DMS153 treated with DMSO at 0.1 percent for 48 hours (cell line): ENCODE results near the gene PLAA.

ENCODE experiments used
- DNase-seq: peaks from one replicate; lab custom pipeline; 2025; ENCODE audit not compliant: unreplicated experiment; lab: John Stamatoyannopoulos, UW

The PLAA gene

GRCh38 chr9:26946753-26947727, at the start of gene PLAA:
Gene PLAA, minus strand, starts transcription at chr9:26947242. Its CDS starts 197 bp downstream, at chr9:26947045.
- peak; percentile 77 for DNase-seq

DNA sequence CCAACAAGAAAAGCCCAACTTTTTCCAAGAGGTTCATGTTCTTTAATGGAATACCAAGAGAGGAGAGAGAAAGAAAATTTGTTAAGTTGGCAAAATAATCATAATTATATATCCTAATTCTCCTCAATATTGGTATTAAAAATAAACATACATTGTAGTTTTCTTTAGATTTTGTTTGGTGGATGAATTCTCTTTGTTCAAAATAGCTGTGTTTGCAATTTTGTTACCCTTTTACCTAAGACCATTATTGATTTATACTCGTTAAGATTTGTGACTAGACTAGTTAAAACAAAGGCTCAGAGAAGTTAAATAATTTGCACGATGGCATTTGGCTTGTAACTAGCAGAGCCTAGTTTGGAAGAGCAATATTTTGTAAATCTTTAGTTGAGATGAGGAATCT, 48.8 kb upstream of the PLAA start:
- no peak for DNase-seq

GRCh38 chr9:26983340-26983739, 36.3 kb upstream of the PLAA start:
- DNase-seq, result no peak

- DNase-seq, result no peak
Observed at GRCh38 chr9:26975728-26976707, 29.0 kb upstream of the PLAA start.

GRCh38 chr9:26974927-26975326, 27.9 kb upstream of the PLAA start:
- no peak for DNase-seq

DNA sequence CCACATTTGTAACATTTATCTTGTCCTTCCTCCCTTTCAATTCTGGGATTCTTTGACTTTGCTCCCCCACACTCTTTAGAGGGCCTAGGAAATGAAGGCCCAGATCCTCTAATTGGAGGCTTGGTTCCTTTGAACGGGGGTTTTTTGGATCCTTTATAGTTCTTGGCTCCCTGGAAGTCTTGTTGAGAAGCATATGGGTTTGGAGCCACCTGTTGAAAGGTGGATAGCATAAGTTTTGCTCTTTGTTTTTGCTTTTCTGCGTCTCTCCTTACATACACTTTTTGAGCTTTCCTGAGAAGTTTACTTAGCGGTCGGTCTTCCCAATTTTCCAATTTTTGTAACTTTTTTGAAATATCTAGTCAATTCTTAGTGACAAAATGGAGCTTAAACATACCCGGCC, 26.9 kb upstream of the PLAA start:
- no peak for DNase-seq

DNA sequence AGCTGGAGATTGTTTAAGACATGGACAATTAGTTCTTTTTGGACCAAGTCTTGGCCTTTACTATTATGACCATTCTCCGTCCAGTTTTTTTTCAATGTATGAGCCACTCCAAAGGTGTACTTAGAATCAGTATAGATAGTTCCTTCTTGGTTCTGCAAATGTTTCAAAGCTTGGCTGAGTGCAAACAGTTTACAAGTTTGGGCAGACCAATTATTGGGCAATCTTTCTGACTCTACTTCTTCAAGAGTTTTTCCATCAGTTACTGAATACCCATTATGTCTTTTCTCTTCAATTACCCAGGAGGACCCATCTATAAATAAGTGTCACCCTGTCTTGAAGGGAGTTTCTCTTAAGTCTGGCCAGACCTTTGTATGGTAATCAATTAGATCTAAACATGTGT, 24.7 kb upstream of the PLAA start:
- no peak for DNase-seq

- DNase-seq, result no peak
Observed at GRCh38 chr9:26956860-26957233, 9.8 kb upstream of the PLAA start.

- peak; percentile 94 for DNase-seq
Observed at GRCh38 chr9:26955921-26956859, 9.1 kb upstream of the PLAA start, which contains the start of gene IFT74. Gene IFT74, plus strand, starts transcription at chr9:26956412. Its CDS starts 5,556 bp downstream, at chr9:26961968.

DNA sequence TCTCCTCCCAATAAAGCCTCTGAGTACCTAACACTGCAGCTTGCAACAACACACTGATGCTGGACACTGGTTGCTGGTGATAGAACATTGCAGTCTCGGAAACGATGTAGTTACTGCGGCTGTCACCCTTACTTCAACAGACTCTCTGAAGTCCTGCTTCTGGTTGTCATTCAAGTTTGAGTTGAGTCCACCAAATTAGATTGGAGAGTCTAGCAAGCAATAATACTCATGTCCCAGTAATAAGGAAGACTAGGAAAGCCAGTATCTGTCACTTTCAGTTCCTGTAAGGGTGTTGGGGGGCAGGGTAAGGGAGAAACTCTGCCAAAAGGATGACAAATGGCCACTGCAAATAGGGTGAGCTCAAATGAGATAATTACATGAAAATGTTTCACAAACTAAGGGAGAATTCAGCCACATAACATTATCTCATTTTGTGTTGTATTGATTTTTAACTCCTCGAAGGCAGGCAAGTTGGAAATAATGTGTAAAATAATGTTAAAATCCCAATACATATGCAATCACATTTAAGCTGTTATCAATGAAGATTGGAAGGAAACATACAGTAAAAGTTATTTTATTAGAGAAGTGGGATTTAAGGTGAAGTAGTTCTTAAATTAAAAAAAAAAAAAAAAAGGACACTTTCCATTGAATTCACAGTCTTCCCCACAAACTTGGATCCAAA, 8.3 kb upstream of the PLAA start:
- DNase-seq, result no peak

DNA sequence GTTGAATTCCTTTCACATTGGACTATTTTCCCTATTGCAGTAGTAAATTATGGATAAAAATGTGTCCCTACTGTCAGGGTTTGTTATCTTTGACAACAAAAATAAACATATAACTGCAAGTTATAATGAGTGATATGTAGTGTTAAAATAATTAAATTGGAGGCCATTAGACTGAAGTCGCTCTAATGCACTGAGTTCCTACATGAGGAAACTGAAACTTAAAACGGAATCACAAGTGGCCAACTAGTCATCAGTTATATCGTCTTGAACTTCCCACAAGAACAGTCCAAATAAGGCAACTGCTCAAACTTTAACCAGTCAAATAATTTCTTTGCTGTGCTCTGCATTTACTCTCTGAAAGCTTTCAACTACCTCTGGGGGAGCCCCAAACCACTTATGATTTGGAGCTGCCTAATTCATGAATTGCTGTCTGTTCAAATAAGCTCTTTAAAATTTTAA, 7.0 kb upstream of the PLAA start:
- no peak for DNase-seq

DNA sequence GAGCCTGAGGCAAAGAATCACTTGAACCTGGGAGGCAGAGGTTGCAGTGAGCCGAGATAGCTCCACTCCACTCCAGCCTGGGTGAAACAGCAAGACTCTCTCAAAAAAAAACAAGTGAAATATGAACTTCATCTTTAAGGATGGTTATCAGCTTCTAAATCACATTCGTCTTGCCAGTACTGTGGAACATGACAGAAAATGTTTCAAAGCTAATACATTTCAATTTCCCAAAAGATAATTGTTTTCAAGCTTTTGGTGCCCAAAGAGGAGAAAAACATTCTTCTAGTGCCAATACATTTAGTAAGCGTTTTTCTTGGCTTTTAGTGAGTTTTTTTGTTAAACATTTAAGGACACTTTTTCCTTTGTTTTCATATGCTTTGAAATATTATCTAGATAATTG, 4.8 kb upstream of the PLAA start:
- no peak for DNase-seq

DNA sequence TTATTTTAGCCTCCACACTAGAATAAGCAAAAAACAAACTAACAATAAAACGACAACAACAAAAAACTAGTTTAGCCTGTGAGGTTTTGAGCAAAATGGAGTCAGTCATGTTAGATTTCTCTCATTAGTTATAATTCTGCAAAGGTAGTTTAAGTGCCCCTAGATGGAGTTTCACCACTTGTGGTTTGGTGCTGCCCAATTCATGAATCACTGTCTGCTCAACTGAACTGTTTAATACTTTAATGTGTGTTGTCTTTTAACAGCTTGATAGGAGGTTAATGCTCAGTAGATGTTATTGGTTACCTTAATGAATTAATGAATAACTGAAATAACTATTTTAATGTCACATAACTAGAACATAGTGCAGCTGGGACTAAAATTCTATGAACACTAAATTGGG, 3.5 kb upstream of the PLAA start:
- DNase-seq, result no peak

DNA sequence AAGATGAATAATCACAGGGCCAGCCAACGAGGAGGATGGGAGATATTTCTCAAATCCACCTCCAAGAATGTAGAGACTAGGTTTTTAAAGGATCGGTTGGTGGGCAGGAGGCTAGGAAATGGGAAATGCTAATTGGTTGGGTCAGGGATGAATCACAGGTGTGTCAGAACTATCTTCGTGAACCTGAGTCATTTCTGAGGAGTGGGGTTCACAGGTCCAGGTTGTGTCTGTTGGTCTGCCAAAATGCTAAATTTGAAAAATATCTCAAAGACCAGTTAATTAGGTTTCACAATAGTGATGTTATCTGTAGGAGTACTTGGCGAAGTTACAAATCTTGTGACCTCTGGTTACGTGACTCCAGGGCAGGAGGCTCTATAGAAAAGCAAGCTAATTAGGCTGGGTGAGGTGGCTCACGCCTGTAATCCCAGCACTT, 2.6 kb upstream of the PLAA start:
- DNase-seq, result no peak

GRCh38 chr9:26947736-26948135, 694 bp upstream of the PLAA start:
- DNase-seq, result no peak

DNA sequence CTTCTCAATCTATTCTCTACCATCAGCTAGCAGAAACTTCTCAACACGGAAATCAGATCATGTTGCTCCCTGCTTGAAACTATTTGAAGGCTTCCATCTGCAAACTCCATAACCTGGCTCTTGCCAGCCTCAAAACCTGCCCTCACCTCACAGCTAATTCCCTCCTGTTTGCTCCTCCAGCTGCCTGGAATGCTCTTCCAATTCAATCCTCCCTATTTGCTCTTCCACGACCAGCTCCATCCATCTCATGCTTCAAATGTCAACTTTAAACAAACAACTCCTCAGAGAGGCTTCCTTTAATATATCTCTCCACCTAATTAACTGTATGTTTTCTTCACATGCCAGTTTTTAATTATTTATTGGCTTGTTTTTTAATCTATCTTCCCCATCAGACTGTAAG, 1.5 kb downstream of the PLAA start:
- no peak for DNase-seq

DNA sequence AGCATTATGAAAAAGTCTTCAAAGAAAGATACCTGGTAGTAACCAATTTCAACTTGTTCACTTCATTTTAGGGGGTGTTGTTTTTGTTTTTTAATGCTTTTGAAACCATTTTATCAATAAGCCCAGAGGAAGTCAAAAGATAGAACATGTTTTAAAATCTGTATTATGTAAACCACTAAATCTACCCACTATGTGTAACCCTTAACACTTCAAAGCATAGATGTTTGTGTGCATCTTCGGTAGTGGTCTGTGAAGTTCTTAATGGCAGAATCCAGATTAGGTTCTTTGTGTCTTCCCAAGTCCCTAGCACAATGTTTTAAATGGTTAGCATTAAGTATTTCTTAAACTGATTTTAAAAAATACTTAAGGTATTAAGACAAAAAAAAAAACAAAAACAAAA, 6.3 kb downstream of the PLAA start:
- no peak for DNase-seq

DNA sequence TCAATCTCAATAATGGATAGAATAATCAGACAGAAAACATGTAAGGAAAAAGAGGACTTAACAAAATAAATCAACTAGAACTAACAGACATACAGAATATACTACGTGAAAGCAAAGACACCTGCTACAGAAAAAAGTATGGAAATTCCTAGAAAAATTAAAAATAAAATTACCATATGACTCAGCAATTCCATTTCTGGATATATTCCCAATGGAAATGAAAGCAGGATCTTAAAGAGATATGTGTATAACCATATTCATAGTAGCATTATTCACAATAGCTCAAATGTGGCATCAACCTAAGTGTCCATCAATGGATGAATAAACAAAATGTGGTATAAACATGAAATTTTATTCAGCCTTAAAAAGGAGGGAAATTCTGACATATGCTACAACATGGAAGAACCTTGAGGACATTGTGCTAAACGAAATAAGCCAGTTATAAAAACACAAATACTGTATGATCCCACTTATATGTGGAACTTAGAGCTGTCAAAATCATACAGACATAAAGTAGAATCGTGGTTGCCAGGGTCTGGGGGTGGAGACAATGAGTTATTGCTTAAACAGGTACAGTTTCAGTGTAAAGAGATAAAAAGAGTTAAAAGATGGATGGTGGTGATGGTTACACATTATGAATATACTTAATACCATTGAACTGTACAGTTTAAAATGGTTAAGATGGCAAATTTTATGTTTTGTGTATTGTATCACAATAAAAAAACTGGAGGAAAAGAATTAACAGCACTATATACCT, 6.9 kb downstream of the PLAA start:
- DNase-seq, result no peak

- no peak for DNase-seq
Observed at GRCh38 chr9:26937816-26938371, 9.1 kb downstream of the PLAA start.
